HG03108 (cell line): ENCODE results near the gene RAMP1.

Source experiments
- ATAC-seq: cut with Tn5 transposase; IDR thresholded peaks from one replicate; pipeline ENCODE4 v1.9.1; 2021; ENCODE audit warnings: moderate library complexity; ENCODE audit not compliant: unreplicated experiment

Gene RAMP1

GRCh38 chr2:237913193-237913917 lies 53.9 kb downstream of the RAMP1 start:
- ATAC-seq = no peak

DNA sequence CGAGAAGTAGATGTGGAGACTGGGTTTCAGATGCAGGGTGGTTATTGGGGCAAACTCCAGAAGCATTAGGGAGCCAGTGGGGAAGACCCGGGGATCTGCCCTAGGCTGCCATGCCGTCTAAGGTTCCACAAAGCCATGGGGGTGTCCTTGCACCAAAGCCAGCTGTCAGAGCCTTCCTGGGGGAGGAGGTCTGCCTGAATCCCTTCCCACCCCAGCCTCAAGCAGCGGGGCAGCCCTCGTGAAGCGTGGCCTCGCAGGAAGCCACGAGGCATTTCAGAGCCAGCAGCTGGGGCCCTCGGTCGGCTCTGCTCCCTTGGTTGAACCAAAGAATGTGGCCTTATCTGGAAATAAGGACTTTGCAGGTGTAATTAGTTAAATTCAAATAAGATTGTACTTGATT lies 56.2 kb downstream of the RAMP1 start:
- no peak for ATAC-seq

DNA sequence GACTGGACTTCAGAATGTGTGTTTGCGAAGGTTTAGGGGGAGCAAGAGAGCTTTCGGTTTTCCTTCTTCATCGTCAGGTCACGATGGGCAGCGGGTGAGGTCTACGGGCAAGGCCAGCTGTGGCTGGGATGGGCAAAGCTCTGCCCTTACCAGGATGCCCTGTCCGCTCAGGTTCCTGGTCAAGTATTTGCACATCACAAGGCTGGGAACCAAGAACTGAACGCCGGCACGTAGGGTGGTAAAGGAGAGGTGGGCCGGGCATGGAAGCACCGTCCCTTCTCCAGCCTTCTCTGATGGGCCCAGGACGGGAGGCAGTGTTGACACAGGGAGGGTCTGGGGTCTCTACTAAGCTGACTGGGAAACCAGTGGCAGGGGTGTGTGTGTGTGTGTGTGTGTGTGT lies 56.9 kb downstream of the RAMP1 start:
- no peak for ATAC-seq

GRCh38 chr2:237917696-237918374 lies 58.4 kb downstream of the RAMP1 start:
- ATAC-seq = no peak

GRCh38 chr2:237919593-237919992 lies 60.2 kb downstream of the RAMP1 start:
- ATAC-seq = no peak

DNA sequence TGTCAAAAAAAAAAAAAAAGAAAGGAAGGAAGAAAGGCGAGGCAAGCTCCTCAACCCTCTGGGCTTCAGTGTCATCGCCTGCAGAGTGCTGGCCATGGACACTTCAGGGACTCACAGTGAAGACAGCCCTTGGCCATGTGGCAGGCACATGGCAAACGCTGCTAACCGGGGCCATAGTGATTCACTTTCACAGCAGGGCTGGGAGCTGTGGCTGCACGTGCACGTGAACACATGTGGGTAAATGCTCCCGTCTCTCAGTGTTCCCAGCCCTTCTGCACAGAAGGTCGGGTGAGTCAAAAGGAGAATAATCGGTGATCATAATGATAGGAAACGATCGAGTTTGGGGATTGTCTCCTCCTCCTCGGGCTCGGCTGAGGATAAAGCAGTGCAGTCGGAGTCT lies 61.2 kb downstream of the RAMP1 start:
- ATAC-seq = no peak

DNA sequence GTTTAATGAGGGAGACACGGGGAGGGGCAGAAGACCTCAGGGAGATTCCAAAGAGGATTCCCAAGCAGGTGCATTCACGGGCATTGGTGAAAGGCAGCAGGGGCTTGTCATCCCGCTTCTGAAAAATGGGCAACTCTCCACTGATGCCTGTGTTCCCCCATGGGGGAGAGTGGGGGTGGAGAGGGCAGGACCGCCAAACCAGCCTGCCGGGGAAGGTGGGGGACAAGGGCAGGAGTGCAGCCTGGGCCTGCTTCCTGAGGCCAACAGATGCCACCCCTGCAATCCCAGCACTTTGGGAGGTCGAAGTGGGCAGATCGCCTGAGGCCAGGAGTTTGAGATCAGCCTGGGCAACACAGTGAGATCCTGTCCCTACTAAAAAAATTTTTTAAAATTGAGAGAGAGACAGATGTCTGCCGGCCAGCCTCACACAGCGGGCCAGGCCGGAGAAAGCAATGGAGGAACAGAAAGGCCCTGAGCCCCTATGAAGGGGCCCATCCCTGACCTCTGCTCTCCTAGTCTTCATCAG lies 62.6 kb downstream of the RAMP1 start:
- ATAC-seq = no peak

DNA sequence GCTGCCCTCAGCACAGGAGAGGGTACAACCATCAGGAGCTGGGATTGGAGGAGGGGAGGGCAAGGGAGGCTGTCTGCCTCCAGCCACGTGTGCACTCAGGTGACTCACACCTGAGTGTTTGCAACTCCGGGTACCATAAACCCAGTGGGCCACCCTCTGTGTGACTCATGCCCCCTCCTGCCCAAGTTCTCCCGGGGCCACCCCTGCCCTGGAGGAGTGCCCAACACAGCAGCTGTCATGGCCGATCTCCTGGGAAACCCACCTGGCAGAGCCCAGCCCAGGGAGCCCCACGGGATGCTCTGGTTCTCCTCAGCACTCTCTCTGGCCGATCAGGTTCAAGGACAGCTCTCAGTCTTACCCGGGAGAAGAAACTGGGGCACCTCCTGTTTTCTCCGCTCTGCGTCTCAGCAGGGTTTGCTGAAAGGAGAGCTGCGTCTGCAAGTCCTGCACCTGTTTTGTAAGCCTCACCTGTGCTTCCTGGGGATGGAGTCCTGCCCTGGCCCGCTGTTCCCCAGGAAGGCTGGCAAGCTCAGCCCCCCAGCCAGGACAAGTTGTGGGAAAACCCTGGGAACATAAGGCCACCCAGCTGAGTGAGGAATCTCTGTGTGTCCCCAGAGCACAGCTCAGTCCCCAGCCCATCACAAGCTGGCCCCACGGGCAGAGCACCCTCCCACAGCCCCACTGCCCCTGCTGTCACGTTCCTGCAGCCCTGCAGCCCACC lies 63.4 kb downstream of the RAMP1 start:
- no peak for ATAC-seq

GRCh38 chr2:237923481-237924163 lies 64.2 kb downstream of the RAMP1 start:
- no peak for ATAC-seq

DNA sequence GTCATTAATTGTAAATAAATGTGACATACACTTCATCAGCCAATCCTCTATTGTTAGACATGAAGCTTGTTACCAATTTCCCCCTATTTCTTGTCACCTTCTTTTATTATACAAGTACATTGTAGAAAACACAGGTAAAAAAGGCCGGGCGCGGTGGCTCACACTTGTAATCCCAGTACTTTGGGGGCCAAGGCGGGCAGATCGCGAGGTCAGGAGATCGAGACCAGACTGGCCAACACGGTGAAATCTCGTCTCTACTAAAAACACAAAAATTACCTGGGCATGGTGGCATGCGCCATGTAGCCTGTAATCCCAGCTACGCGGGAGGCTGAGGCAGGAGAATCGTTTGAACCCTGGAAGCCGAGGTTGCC lies 64.7 kb downstream of the RAMP1 start:
- ATAC-seq = no peak

DNA sequence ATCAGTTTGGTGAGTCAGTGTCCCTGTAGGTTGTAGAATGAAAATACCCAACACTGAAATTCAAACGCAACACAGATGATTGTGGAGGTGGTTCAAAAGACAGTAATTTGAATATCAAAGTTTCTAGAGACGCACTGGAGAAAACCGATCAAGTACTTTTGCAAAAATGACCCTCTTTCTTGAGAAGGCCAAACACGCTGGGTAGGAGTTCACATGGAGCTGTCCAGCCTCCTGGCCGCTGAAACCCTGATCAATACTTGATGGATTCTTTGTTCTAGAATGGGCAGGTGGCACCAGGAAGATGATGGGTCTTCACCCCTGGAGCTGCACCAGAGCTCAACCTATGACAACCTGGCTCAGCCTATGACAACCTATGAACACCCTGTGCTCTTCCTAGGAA lies 67.7 kb downstream of the RAMP1 start:
- ATAC-seq = no peak

- no peak for ATAC-seq
Observed at GRCh38 chr2:237927986-237928385, 68.6 kb downstream of the RAMP1 start.

DNA sequence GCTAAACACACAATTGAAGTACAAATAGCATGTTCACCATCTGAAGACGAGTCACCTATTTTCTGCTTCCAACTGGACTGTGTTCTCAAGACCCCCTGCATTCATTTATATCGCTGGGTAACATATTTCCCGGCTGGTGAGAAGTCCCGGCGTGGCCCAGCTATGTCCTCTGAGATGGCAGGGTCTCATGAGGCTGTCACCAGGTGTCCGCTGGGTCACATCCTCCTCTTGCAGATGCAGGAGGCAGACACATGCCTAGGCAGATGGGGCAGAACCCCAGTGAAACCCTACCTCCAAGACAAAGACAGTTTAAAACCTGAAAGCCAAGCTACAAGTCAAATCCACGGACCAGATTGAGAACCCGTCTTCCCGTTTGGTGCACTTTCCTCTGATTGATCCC lies 70.6 kb downstream of the RAMP1 start:
- ATAC-seq = no peak

DNA sequence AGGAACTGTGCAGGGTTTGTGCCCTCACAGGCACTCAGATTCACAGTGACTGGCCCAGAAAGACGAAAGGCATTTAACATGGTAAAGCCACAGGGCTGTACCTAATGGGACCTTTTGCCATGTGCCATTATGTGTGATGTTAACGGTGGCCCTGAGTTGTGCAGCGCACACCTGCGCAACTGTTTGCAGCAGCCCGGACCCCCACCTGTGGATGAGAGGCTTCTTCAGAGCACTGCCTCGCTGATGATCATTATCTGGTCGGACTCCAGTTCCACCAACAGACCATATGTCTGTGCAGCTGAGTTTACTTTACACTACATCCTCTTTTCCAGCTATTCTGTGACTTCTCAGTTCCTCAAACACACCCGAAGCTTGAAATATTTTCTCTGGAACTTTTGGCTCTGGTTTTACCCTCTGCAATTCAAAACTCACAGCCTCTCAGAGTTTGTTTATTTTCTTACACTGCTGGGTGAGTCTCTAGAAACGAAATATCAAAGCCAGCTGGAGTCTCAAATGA lies 71.8 kb downstream of the RAMP1 start:
- ATAC-seq = no peak

DNA sequence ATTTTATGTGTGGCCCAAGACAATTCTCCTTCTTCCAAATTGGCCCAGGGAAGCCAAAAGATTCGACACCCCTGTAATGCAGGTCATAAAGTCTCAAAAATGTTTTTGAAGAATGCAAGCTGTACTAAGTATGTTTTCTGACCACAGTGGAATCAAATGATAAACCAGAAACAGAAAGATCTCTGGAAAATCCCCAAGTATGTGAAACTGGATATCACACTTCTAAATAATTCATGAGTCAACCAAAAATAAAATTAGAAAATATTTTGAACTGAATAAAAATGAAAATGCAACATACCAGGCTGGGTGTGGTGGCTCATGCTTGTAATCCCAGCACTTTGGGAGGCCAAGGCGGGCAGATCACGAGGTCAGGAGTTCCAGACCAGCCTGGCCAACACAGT lies 73.3 kb downstream of the RAMP1 start:
- no peak for ATAC-seq

GRCh38 chr2:237934186-237934585 lies 74.8 kb downstream of the RAMP1 start:
- ATAC-seq = no peak

DNA sequence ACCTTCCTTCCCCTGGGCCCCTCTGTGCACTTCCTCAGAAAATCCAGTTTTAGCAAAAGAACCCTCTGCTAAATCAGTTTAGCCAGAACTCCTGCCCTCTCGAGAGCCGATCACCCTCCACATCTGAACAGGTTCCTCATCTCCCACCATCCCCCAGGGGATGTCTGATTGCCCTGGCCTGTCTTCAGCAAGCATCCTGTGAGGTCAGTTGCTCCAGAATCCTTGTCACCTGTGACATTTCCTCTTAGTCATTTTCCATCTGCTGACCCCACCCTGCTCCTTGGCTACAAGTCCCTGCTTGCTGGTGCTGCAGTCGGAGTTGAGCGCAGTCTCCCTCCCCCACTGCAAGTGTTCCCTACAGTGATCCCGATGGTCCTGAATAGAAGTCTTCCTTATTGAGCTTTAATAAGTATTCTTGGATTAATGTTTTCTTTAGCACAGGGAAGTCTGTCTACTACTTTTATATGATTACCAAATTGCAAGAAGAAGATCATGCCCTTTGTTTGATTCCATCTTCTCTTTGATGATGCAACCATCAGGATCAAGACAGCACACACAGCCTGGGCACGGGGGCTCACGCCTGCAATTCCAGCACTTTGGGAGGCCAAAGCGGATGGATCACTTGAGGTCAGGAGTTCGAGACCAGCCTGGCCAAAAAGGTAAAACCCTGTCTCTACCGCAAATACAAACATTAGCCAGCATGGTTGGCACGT lies 76.5 kb downstream of the RAMP1 start:
- ATAC-seq = no peak

- ATAC-seq = no peak
Observed at GRCh38 chr2:237939251-237939650, 79.8 kb downstream of the RAMP1 start.

- ATAC-seq = no peak
Observed at GRCh38 chr2:237940828-237941227, 81.4 kb downstream of the RAMP1 start.

GRCh38 chr2:237941239-237941638 lies 81.8 kb downstream of the RAMP1 start:
- no peak for ATAC-seq

DNA sequence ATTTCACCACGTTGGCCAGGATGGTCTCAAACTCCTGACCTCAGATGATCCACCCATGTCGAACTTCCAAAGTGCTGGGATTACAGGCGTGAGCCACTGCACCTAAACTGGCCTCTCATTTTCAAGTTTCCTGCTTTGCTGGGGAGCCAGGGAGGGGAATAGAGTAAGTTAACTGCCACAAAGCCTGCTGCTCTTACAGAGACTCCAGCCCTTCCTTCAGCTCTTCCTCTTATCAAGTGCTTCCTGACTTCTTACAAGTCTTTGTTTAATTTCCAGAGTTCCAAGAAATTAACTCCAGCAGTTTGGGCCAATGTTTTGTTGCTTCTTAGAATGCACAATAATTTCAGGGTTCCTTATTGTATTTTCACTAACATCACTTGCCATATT lies 83.1 kb downstream of the RAMP1 start:
- ATAC-seq = no peak
